Body of pancreas (tissue), 4 donors: Measurements from ENCODE around the gene NPAS1.

Experiments
- CTCF ChIP-seq, 7 experiments: fragments of 450-650 bp in 4 of 7; fragments of 200-600 bp in 3 of 7; sonication (generic) in 3 of 7; IDR thresholded peaks; one replicate each; pipeline ENCODE4 v1.5.1; 2016 to 2019; ENCODE audit warnings: antibody characterized with exemption in 7 of 7
- POLR2A ChIP-seq, 3 donors: fragments of 450-650 bp; IDR thresholded peaks; one replicate each; pipeline ENCODE4 v1.6.1; 2016; ENCODE audit warnings: antibody characterized with exemption in 3 of 3, mild to moderate bottlenecking in 2 of 3

GRCh38 chr19:47020992-47021496 is 1.4 kb downstream of the NPAS1 start:
- no peak for TF ChIP-seq POLR2A (IDR thresholded peaks at IDR 0.05)
- TF ChIP-seq CTCF (IDR thresholded peaks at IDR 0.05), result no peak
